Measurements from ENCODE around the gene TCF23. TPM values are rescaled to one million over a fixed set of nuclear protein-coding genes. Genes with fewer than 3 reads are reported as not detected.

TCF23 gene
- total and polyA plus RNA-seq, 2 of the 4 experiments (the other 2 are of a cell fraction): not detected

- TF ChIP-seq, protein P1, sequence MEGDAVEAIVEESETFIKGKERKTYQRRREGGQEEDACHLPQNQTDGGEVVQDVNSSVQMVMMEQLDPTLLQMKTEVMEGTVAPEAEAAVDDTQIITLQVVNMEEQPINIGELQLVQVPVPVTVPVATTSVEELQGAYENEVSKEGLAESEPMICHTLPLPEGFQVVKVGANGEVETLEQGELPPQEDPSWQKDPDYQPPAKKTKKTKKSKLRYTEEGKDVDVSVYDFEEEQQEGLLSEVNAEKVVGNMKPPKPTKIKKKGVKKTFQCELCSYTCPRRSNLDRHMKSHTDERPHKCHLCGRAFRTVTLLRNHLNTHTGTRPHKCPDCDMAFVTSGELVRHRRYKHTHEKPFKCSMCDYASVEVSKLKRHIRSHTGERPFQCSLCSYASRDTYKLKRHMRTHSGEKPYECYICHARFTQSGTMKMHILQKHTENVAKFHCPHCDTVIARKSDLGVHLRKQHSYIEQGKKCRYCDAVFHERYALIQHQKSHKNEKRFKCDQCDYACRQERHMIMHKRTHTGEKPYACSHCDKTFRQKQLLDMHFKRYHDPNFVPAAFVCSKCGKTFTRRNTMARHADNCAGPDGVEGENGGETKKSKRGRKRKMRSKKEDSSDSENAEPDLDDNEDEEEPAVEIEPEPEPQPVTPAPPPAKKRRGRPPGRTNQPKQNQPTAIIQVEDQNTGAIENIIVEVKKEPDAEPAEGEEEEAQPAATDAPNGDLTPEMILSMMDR (conservative IDR thresholded peaks at IDR 0.05; ENCODE audit: low read depth, low read length): no peak
Measured at GRCh38 chr2:27099334-27099955, 49.4 kb upstream of the TCF23 start (continued).

GRCh38 chr2:27100036-27100435 lies 48.8 kb upstream of the TCF23 start:
- TF ChIP-seq, protein P1 (conservative IDR thresholded peaks at IDR 0.05; ENCODE audit: low read depth, low read length): no peak
- no peak for TF ChIP-seq MXI1 (IDR thresholded peaks at IDR 0.05; ENCODE audit: borderline replicate concordance, low read depth, low read length)
- no peak overlapping the region for H2AK9ac ChIP-seq (replicated peaks; ENCODE audit: low read depth, low read length, poor library complexity)
- no peaks in the 10 kb centered on the region for H4K20me1 ChIP-seq (ENCODE audit: insufficient read depth, low read length)
- H3K4me1 ChIP-seq (ENCODE audit: control insufficient read depth, insufficient read depth, low read length): 0 out of 2 replicates have a peak, but pooled peaks cover 3% of the 10 kb centered on the region
- no peak for ATAC-seq (ENCODE audit: low read depth)
- ChIA-PET CTCF (interaction anchor here (0.8 to 1.7 kb wide), 3 partner anchors 91 to 203 kb away, joined by 3 to 4 read pairs (median 3); no protein-coding TSS in a partner anchor), POLR2A (ENCODE audit: unreplicated experiment) (no interaction called here)
- DNase-seq: no peak
- BruUV-seq (replicated peaks): no TSS peak
- H3K23ac ChIP-seq (ENCODE audit: low read depth, low read length): no peak overlapping the region
- no peak overlapping the region for H3K56ac ChIP-seq (ENCODE audit: extremely low read depth, insufficient read depth, low read length)
- no peaks in the 10 kb centered on the region for H3K36me3 ChIP-seq (ENCODE audit: control insufficient read depth, insufficient read depth, low read length)
- in situ Hi-C loops (cut with MboI; ENCODE audit: low sequenced_read_pairs) (loop anchor here (5.0 kb wide), 1 partner anchor 97 kb away; no protein-coding TSS in a partner anchor), intact Hi-C loops (cut with micrococcal nuclease) (no loop called here), dilution Hi-C loops (cut with HindIII; ENCODE audit: low sequenced_read_pairs, unreplicated experiment) (no loop called here)
- no peak overlapping the region for H3K18ac ChIP-seq (ENCODE audit: low read depth, low read length)
- H3K9me3 ChIP-seq (ENCODE audit: control insufficient read depth, insufficient read depth, low read length): no peaks in the 10 kb centered on the region
- peaks cover 7% of the 10 kb centered on the region; the same call in 1 of the 2 replicates for H3K9me1 ChIP-seq (ENCODE audit: insufficient read depth, low read length)
- no peak overlapping the region for H3K4me3 ChIP-seq (ENCODE audit: insufficient read depth, low read depth, low read length)
- H2BK20ac ChIP-seq (ENCODE audit: low read depth, low read length): no peak overlapping the region
- no peak overlapping the region for H4K8ac ChIP-seq (ENCODE audit: low read depth in 2 of 2, low read length in 2 of 2)
- H3K79me1 ChIP-seq (ENCODE audit: low read depth in 1 of 2, low read length in 2 of 2): no peaks in the 10 kb centered on the region
- no peak overlapping the region for H2BK120ac ChIP-seq (ENCODE audit: low read depth, low read length)
- no peak overlapping the region for H4K5ac ChIP-seq (ENCODE audit: low read depth, low read length)
- H3K4me2 ChIP-seq (ENCODE audit: low read depth, low read length): no peak overlapping the region
- H3K14ac ChIP-seq (replicated peaks; ENCODE audit: low read depth, low read length): no peak overlapping the region
- peaks cover 28% of the 10 kb centered on the region for H3K27me3 ChIP-seq (ENCODE audit: control insufficient read depth, insufficient read depth, low read length)
- WGBS, 2 experiments (ENCODE audit: extremely low coverage in 2 of 2, insufficient read length in 1 of 2): 71% methylated on average over 3 of the region's 10 CpGs; no CpG with 5 or more reads in 1 of the 2 experiments
- H2BK5ac ChIP-seq (ENCODE audit: low read depth, low read length, poor library complexity, severe bottlenecking): no peak overlapping the region
- H3K27ac ChIP-seq (ENCODE audit: insufficient read depth, low read length): no peak overlapping the region
- H2AFZ ChIP-seq (replicated peaks; ENCODE audit: low read length, poor library complexity): no peak overlapping the region
- no peak overlapping the region for H2AK5ac ChIP-seq (ENCODE audit: low read depth, low read length)
- H4K91ac ChIP-seq (ENCODE audit: insufficient read depth, low read depth, low read length): no peak overlapping the region
- no peak overlapping the region for H3K9ac ChIP-seq (ENCODE audit: low read depth, low read length)
- no peak overlapping the region for H2BK15ac ChIP-seq (ENCODE audit: low read depth, low read length)
- no peak overlapping the region for H3K4ac ChIP-seq (ENCODE audit: low read depth, low read length)
